Coronary artery (tissue), 2 donors: Measurements from ENCODE around the gene ASCC2.

Source experiments
- DNase-seq: peaks from one replicate; pipeline ENCODE4 v3.0.0-alpha.2; 2017; ENCODE audit warnings: low spot score
- H3K27ac ChIP-seq, 2 donors: fragments of 200-600 bp; sonication (generic); one replicate each; pipeline ENCODE4 v1.5.1; 2016 to 2019
- H3K4me3 ChIP-seq: fragments of 200-600 bp; sonication (generic); 2 replicates; pipeline ENCODE4 v1.5.1; 2016; ENCODE audit warnings: mild to moderate bottlenecking, moderate library complexity
- TF ChIP-seq, protein P1 (sequence below): fragments of 200-600 bp; sonication (generic); IDR thresholded peaks from one replicate; pipeline ENCODE4 v1.5.1; 2019; ENCODE audit warnings: antibody characterized with exemption

The ASCC2 gene

DNA sequence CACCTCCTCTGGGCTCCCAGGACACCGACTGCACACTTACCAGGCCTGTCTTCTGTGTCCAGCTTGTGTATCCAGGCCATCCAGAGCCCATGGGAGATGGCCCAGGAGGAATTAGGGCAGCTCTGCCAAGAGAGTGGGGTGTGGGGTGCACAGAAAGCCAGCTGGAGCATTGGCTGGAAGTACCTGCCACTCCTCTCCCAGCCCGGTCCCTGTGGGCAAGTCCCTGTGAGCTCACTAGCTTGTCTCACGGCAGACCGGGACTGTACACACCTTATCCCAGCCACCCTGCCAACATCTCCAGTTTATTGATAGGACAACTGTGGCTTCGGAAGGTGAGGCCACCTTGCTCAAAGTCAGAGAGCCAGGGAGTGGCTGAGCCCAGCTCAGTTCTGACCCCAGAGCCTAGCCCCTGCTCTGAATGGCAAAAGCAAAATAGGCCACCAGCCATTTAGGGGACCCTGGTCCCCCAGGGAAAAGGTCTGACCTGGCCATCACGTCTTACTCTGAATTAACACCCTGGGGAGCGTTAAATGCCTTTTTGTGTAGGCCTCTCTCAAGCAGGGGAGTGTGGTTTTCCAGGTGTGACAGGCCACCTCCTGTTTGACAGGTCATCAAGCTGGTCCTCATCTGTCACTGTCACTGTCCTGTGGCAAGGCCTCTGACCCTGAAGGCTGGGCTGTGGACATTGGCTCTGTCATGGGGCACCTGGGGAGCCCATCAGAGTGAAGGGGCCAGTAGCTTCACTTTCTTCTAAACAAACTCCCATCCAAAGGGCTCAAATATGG is 55.8 kb downstream of the ASCC2 start:
- Histone ChIP-seq H3K27ac (peak overlapping the region in 1 of 2 donors; percentile 65), H3K4me3 (no peak overlapping the region)
- TF ChIP-seq, protein P1, sequence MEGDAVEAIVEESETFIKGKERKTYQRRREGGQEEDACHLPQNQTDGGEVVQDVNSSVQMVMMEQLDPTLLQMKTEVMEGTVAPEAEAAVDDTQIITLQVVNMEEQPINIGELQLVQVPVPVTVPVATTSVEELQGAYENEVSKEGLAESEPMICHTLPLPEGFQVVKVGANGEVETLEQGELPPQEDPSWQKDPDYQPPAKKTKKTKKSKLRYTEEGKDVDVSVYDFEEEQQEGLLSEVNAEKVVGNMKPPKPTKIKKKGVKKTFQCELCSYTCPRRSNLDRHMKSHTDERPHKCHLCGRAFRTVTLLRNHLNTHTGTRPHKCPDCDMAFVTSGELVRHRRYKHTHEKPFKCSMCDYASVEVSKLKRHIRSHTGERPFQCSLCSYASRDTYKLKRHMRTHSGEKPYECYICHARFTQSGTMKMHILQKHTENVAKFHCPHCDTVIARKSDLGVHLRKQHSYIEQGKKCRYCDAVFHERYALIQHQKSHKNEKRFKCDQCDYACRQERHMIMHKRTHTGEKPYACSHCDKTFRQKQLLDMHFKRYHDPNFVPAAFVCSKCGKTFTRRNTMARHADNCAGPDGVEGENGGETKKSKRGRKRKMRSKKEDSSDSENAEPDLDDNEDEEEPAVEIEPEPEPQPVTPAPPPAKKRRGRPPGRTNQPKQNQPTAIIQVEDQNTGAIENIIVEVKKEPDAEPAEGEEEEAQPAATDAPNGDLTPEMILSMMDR: no peak
- no peak for DNase-seq

DNA sequence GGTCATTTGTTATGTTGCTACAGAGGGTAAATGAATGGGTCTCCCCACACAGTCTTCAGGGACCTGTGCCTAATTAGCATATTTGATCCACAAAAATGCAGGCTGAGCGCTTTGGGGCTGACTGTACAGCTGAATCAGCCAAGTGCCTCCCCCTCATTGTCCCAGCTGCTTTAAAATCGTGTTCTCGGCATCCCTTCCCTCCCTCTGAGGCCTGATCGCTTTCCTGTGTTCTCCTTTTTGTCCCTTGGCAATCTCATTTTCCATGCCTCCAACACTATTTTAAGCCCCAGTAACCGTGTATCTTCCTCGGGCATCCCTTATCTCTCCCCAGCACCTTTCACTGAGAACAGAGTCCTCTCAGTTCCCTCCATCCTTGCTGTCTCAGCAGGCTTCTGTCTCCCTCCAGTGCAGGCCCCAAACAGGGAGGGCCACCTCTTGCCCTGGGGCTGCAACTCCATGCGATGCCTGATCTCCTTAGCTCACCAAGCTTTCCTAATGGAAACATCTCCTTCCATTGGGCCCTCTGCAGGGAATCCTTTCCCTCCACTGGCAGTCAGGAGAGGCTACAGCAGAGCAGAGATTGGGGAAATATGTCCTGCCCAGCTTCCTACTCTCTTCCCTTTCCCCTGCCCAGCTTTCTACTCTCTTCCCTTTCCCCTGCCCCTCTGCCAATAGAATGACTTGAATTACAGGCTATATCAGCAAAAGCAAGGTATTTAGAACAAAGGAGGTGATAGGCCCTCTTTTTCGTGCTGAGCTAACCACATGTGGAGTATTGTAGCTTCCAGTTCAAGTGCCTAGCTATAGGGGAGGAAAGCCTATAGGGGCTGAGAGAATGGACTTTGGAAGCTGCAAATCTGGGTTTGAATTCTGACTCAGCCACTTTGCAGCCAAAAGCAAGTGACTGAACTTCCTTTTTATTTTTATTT is 57.1 kb downstream of the ASCC2 start:
- no peak for DNase-seq
- Histone ChIP-seq H3K4me3 (no peak overlapping the region), H3K27ac (peak overlapping the region in 1 of 2 donors; percentile 59)
- TF ChIP-seq, protein P1: no peak

- Histone ChIP-seq H3K4me3 (no peak overlapping the region), H3K27ac (peak overlapping the region in 1 of 2 donors; percentile 59)
- TF ChIP-seq, protein P1: no peak
- DNase-seq: no peak
These were observed 57.9 kb downstream of the ASCC2 start for GRCh38 chr22:29780220-29780619.

DNA sequence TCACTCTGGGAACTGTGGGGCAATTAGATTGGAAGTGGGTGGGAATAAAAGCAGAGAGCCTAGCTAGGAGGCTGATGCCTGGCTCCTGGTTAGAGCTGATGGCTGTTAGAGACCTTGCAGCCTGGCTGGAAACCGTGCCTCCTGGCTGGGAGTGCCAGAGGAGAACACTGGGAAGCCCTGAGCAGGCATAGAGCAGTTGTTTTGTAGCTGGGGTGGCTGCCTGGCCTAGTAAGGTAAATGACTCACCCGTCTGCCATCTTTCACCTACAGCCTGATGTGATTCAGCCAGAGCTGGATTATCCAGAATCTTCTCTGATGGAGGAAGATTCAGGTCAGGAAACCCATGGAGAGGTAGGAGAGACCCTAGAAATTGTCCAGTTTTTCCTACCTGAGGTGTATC is 64.8 kb downstream of the ASCC2 start:
- no peak for DNase-seq
- Histone ChIP-seq H3K27ac (no peak overlapping the region), H3K4me3 (no peak overlapping the region)
- TF ChIP-seq, protein P1: no peak

DNA sequence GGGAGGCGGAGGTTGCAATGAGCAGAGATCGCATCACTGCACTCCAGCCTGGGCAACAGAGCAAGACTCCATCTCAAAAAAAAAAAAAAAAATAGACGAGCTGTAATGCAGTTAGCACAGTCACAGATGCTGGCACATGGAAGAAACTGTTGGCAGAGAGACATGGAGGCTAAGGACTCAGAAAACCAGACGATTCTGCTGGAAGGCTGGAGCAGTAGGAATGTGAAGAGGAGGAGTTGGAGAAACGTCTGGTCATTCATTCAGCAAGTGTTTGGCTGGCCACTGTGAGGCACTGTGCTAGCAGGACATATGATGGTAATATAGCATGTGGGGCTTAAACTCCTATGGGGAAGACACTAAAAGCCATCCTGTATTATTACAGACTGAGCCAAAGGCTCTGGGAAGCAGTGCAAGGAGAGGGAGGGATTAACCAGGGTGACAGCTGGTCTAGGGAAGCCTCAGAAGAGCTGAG is 65.9 kb downstream of the ASCC2 start:
- DNase-seq: no peak
- no peak overlapping the region for H3K27ac ChIP-seq

DNA sequence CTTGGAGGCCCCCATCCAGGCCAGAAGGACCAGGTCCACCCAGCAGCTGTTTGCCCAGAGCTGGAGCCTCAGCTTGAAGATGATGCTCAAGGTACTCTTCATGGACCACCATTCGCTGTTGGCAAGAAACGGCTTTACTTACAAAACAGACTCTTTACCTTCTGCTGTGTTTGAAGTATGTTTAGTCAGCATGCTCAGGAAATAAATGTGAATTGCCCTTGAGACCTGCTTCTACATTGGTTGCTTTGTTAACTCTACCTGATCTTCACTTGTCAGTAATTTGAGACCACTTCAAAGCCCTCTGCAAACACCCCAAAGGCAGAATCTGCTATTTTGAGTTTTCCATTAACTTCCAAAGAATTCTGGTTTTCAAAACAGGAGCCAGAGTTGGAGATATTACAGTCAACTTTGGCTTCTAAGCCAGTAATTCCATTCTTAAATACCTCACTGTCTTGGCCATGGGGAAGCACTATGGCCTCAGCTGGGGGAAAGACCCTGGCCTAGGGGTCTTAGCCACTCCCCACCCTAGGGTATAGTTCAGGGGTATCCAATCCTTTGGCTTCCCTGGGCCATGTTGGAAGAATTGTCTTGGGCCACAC is 68.3 kb downstream of the ASCC2 start:
- DNase-seq: no peak
- TF ChIP-seq, protein P1: no peak
- no peak overlapping the region for H3K27ac ChIP-seq
- no peak overlapping the region for H3K4me3 ChIP-seq

More for the DNA sequence above, 65.9 kb downstream of the ASCC2 start:
- TF ChIP-seq, protein P1: no peak
- no peak overlapping the region for H3K4me3 ChIP-seq
